Fibroblast of the aortic adventitia (primary cell): ENCODE data around the gene VWF. TPM values are rescaled to one million over a fixed set of nuclear protein-coding genes. Genes with fewer than 3 reads are reported as not detected.

Experiments
- DNase-seq: peaks from one replicate; pipeline ENCODE4 v3.0.0-alpha.2; 2010; ENCODE audit warnings: low read depth
- H3K4me3 ChIP-seq: 2 replicates; pipeline ENCODE4 v1.5.1; 2011; ENCODE audit warnings: low read depth, mild to moderate bottlenecking, control low read depth, low read length, moderate library complexity
- total RNA-seq: library from RNA; depleted of rRNA; stranded (reverse); fragments of >200 nt; gene quantifications from 2 replicates; pipeline ENCODE4 v1.2.3, GENCODE V29; 2012; ENCODE audit warnings: low replicate concordance
- TF ChIP-seq, protein P1 (sequence below): IDR thresholded peaks from 2 replicates; pipeline ENCODE4 v1.5.1; 2011; ENCODE audit warnings: mild to moderate bottlenecking, low read length, control low read depth, inconsistent platforms; ENCODE audit not compliant: insufficient read depth

Gene VWF
- total RNA-seq, 1 donor, result 1.4 TPM

DNA sequence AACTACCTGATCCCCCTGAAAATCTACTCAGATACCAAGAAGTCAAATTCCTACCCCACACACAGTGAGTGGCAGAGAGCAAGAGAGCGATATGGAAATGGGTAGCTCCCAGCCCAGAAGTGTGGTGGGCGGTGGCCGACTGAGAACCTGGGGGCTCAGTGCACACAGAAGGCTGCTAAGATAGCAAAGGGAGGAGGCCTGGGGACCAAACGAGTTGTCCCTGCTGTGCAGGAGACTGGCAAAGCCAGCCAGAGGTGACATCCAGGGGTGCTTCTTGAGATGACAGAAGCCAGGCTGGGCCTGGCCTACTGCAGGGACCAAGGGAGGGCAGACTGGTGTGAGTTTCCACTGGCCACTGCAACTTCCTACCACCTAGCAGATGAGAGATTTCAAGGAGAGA lies 52.9 kb downstream of the VWF start:
- TF ChIP-seq, protein P1, sequence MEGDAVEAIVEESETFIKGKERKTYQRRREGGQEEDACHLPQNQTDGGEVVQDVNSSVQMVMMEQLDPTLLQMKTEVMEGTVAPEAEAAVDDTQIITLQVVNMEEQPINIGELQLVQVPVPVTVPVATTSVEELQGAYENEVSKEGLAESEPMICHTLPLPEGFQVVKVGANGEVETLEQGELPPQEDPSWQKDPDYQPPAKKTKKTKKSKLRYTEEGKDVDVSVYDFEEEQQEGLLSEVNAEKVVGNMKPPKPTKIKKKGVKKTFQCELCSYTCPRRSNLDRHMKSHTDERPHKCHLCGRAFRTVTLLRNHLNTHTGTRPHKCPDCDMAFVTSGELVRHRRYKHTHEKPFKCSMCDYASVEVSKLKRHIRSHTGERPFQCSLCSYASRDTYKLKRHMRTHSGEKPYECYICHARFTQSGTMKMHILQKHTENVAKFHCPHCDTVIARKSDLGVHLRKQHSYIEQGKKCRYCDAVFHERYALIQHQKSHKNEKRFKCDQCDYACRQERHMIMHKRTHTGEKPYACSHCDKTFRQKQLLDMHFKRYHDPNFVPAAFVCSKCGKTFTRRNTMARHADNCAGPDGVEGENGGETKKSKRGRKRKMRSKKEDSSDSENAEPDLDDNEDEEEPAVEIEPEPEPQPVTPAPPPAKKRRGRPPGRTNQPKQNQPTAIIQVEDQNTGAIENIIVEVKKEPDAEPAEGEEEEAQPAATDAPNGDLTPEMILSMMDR, result no peak
- no peak for DNase-seq
- H3K4me3 ChIP-seq, result no peak overlapping the region

DNA sequence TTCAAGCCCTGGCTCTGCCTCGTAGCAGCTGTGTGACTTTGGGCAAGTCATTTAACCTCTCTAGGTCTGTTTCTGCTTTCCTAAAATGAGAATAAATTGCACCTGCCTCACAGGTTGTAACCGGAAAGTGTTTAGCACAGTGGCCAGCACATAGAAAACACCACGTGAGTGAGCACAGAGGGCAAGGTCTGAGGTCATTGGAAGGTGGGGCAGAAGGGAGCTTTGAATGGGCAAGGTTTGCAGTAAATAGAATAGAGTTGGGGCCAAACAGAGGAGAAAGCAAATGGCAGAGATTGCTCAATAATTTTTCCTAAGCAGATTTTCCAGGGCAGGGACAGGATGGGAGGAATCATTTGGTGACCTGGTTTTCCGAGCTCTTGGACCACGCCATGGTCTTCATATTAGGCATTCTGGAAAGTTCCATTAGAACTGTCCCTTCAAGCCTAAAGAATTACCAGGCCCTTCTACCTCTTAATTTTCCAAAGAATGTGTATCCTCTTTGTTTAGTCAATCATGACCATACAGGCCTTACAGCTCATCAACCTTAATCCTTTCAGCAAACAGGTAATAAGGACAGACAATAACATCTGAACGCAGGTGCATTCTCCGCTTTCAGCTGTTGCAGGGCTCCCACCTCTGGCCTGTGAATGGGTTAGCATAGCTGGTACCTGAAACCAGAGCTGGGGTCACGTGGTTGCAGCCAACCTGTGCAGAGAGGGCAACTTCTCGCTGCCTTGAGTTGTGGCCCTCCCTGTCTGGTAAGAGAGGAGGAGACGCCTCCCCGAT lies 53.8 kb downstream of the VWF start:
- DNase-seq, result no peak
- TF ChIP-seq, protein P1, result no peak
- H3K4me3 ChIP-seq, result no peak overlapping the region

DNA sequence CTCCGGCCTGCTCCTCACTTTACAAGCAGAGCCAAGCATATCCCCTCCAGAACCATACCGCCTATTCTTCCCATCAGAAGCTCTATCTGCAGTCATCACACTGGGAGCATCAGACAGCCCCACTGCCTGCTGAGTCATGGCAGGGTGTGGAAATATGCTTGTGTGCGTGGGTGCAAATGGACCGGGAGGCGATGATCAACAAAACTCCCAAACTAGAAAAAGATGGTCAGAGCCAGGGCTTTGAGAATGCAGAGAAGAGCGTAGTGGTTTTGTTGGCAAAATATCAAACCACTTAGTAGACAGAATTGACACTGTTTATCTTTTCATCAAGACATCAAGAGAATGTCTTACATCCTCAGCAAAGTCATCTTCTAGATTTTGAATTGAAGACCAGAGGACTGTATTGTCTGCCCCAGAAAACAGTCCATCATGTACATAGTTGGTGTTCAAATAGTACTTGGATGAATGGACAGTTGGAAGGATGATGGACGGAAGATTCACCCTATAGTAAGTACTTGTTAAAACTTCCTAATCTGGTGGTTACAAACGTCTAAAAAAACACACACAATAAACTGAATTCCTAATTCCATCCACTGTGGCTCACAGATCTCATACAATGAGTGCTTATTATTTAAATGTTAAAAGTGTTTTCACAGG lies 54.9 kb downstream of the VWF start:
- TF ChIP-seq, protein P1, result no peak
- no peak overlapping the region for H3K4me3 ChIP-seq
- peak; percentile 85 for DNase-seq

DNA sequence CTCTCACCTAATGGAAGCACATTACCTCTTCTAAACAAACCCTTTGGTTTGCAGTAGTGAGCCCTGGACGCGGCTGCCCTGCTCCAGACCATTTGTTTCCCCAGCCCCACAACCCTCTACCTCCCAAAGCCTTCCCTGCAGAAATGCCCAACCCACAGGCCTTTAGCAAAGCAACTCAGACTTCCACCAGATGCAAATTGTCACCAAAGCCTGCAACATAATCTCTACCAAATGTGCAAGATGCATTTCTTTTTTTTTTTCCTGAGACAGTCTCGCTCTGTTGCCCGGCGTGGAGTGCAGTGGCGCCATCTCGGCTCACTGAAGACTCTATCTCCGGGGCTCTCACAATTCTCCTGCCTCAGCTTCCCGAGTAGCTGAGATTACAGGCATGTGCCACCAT lies 56.2 kb downstream of the VWF start:
- TF ChIP-seq, protein P1, result no peak
- H3K4me3 ChIP-seq, result no peak overlapping the region
- DNase-seq, result no peak

DNA sequence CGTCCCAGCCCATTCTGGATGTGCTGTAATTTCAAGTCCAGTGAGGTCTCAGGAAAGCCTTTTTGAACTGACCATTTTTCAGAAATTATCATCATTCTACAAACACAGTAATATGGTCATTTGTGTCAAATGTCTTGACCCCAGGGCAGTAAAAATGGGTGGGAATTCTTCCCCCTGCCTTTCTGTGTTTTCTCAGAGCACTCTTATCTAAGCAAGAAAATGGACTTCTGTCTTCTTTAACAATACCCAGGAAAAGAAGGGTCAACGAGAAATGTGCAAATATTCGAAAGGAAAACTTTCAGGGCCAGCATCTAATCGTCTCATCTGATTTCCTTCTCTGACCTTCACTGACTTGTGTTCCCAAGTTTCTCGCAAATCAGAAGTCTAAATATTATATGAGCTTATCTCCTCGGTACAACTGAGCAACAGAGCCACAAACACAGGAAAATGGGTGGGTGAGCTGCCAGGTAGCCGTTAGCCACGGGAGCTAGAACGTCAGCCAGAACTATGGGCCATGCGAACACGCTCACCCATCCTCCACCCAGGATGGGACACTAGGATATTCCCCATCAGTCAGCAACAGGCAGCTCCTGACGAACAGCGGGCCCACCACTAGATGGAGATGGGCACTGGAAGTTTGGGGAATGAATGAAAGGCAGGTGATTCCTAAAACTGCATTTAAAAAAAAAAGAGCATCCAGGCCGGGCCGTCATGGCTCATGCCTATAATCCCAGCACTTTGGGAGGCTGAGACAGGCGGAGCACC lies 57.1 kb downstream of the VWF start:
- DNase-seq, result peak; percentile 37
- H3K4me3 ChIP-seq, result no peak overlapping the region
- TF ChIP-seq, protein P1, result peak; percentile 60

DNA sequence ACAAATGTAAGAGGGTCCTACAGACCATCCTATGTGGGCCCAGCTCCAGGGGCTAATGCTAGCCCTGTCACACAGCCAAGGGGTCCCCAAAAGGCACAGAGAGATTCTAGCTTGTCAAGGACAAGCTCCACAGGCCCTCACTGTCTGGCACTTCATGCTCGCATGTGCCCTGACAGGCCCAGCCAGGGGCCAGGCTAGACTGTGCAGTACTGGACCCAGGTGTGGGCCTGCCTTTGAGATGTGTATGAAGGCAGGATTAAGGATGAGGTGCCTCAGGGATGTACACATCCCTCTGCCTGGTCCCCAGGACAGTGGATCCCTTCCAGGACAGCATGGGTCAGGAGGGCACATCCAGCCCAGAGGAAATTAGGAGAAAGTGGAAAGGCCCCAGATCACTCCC lies 57.8 kb downstream of the VWF start:
- TF ChIP-seq, protein P1, result no peak
- H3K4me3 ChIP-seq, result no peak overlapping the region
- DNase-seq, result no peak
